Aorta (tissue), 5 donors: ENCODE measurements around the gene ANGPT4. TPM values are rescaled to one million over a fixed set of nuclear protein-coding genes. Genes with fewer than 3 reads are reported as not detected.

Experiments used
- ATAC-seq: fragments of 200-7000 bp; cut with Tn5 transposase; one replicate; pipeline ENCODE4 v1.9.1; 2022; ENCODE audit warnings: moderate library complexity; ENCODE audit not compliant: low FRiP score
- DNase-seq, 2 donors: peaks; one replicate each; pipeline ENCODE4 v3.0.0-alpha.2; 2020
- H3K27ac ChIP-seq, 2 donors: one replicate each; pipeline ENCODE4 v1.5.1; 2013; ENCODE audit warnings: low read length in 2 of 2, mild to moderate bottlenecking in 2 of 2, moderate library complexity in 2 of 2, control low read depth in 1 of 2, inconsistent platforms in 1 of 2, low read depth in 1 of 2
- H3K27me3 ChIP-seq, 2 donors: one replicate each; pipeline ENCODE4 v1.6.1; 2013; ENCODE audit warnings: control low read depth in 1 of 2, low read length in 1 of 2, mild to moderate bottlenecking in 1 of 2, moderate library complexity in 1 of 2; ENCODE audit not compliant: insufficient read depth in 2 of 2, control insufficient read depth in 1 of 2
- H3K36me3 ChIP-seq, 2 donors: one replicate each; pipeline ENCODE4 v1.6.1; 2013; ENCODE audit warnings: control low read depth in 1 of 2, low read length in 1 of 2, mild to moderate bottlenecking in 1 of 2; ENCODE audit not compliant: insufficient read depth in 2 of 2, control insufficient read depth in 1 of 2
- H3K4me1 ChIP-seq, 2 donors: one replicate each; pipeline ENCODE4 v1.6.1; 2013; ENCODE audit warnings: low read length in 2 of 2, control low read depth in 1 of 2, mild to moderate bottlenecking in 1 of 2, moderate library complexity in 1 of 2; ENCODE audit not compliant: insufficient read depth in 2 of 2, control insufficient read depth in 1 of 2
- H3K4me3 ChIP-seq, 2 donors: one replicate each; pipeline ENCODE4 v1.5.1; 2013; ENCODE audit warnings: low read length in 2 of 2, control low read depth in 1 of 2, mild to moderate bottlenecking in 1 of 2
- H3K9me3 ChIP-seq: one replicate; pipeline ENCODE4 v1.6.1; 2013; ENCODE audit warnings: mild to moderate bottlenecking, low read length; ENCODE audit not compliant: control insufficient read depth
- WGBS, 2 donors: extraction: QIAGEN DNeasy Blood & Tissue Kit; methylation state at CpG; one replicate each; pipeline ENCODE4 v1.1.7; 2013; 5-methylcytosine and 5-hydroxymethylcytosine counted together
- intact Hi-C, 2 donors: fragments of 100-400 bp; cut with DNase I; formaldehyde crosslinking; loops; one replicate each; pipeline versions ENCODE4 v1.14.2 to v1.15.0; 2022
- polyA plus RNA-seq, 2 donors: library from polyadenylated mRNA; stranded (reverse); fragments of 200-250 nt; gene quantifications; one replicate each; pipeline ENCODE4 v1.2.3, GENCODE V29; 2013
- total RNA-seq, 2 donors: library from RNA; stranded (reverse); fragmentation: NEBNext Ultra II Directional; extraction: Animal tissue kit (Norgen Biotek cat#: 25700); gene quantifications; one replicate each; pipeline ENCODE4 v1.2.1, GENCODE V29; 2021
- donor health status: healthy with polysubstance abuse.
- donor health status: Bipolar disorder and iron deficiency.
- donor health status: DM: no; HTN: no; CAD: no.
- donor health status: DM: no; HTN: no; CAD: no.
- donor health status: DM: yes; HTN: yes; CAD: no.

The ANGPT4 gene
- total and polyA plus RNA-seq, 4 donors: 0.19 to 0.72 (median 0.33) TPM; not detected in 1

DNA sequence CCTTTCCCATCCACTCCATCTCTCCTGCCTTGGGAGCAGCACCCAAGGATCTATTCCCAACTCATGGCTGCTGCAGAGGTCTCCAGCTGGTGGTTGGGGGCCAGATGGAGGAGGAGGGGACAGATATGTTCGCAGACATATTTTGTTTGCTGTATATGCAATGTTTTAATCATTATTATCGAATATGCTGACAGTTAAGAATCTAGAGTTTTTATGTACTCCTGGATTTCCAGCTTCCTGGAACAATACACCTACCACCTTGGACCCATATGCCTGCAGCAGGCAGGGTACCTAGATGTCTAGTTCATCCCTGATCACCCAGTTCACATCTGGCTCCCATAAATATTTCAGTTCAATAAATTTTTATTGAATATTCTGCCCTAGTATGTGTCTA lies 73.6 kb downstream of the ANGPT4 start:
- DNase-seq: no peak
- Histone ChIP-seq H3K27ac (no peak overlapping the region), H3K4me1 (no peaks in the 10 kb centered on the region), H3K9me3 (no peaks in the 10 kb centered on the region), H3K27me3 (no peaks in the 10 kb centered on the region), H3K4me3 (no peak overlapping the region), H3K36me3 (no peaks in the 10 kb centered on the region)
- 90 to 95% methylated on average over 2 of the region's 2 CpGs for WGBS, 2 donors
- intact Hi-C loops: no loop called here
- no peak for ATAC-seq

DNA sequence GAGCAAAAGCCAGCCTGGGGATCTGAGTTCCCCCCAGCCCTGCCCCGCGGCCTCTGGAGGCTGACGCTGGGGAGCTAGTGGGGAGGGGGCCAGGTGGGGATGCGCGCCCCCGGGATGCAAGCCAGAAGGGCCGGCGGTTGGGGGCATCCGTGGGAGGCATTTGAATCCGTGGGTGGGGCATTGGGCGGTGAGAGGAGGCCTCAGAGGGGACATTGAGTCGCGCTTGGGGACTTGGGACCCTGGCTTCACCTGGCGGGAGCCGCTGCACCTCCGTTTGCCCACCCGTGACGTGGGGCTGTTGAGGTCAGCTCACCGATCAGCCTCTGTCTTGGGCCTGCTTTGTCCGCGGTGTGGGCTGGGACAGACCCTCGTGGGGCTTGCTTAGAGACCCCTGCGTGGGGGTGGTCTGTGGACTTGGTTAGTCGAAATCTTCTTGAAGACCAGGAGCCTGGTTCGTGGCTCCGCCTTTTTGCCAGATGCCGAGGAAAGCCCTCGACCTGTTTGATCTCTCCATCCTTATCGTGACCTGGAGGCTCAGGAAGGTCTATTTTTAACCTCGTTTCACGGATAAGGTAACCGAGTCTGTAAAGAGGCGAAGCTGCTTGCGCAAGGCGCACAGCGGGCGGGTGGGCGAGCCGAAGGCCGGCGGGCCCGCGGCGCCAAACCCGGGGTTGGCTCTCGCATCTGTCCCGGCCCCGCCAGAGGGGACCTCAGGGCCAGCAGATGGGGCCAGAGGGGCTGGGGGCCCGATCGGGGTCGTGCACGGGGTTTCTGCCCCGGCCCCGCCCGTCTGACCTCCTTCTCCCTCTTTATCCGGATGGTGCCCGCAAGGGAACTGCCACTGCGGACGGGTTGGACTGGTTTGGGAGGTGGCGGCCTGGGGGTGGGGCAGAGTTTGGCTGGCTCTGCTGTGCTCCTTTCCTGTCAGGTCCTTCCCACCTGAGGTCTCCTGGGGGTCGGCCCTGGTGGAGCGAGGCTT lies 74.3 kb downstream of the ANGPT4 start:
- intact Hi-C loops: no loop called here

DNA sequence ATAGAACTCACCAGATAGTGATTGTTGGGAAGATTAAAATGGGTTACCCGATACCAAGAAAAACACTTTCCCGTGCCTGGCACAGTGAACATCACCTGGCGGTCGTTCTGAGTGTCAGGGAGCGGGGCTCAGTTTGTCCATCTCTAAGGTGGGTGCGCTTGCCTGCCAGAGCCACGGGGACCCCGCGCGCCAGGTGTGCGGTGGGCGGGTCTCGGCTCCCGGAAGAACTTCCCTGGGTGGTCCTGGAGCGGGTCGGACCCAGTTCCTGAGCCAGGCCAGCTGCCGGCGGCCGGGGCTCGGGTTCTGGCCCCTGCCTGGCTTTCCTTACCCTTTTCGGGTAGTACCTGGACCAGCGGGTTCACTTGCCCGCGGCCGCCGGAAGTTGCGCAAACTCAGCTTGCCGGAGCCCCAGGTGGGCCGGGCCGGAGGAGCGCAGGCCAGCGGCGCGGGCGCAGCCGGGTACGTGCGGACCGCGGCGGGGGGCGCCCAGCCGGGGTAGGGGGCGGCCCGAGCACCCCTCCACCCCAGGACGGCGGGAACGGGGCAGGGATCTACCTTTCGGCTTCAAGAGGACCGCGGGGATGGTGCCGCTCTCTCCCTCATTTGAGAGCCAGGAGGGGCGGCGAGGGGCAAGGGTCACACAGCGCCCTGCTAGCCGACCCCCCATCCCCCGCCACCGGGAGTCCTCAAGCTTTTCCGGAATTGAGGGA lies 75.1 kb downstream of the ANGPT4 start:
- Histone ChIP-seq H3K27me3 (no peaks in the 10 kb centered on the region), H3K36me3 (no peaks in the 10 kb centered on the region), H3K4me3 (peak overlapping the region in 1 of 2 donors; percentile 17), H3K9me3 (no peaks in the 10 kb centered on the region), H3K27ac (no peak overlapping the region), H3K4me1 (no peaks in the 10 kb centered on the region)
- intact Hi-C loops: no loop called here
- DNase-seq (no peak), ATAC-seq (no peak)
- WGBS, 2 donors: 14 to 16% methylated on average over 50 to 59 of the region's 59 CpGs

More for the DNA sequence above, 74.3 kb downstream of the ANGPT4 start:
- H3K4me1 ChIP-seq: no peaks in the 10 kb centered on the region
- no peak overlapping the region for H3K4me3 ChIP-seq
- no peaks in the 10 kb centered on the region for H3K27me3 ChIP-seq
- H3K36me3 ChIP-seq: no peaks in the 10 kb centered on the region
- DNase-seq: peak; percentile 21 to 45
- no peak for ATAC-seq
- H3K9me3 ChIP-seq: no peaks in the 10 kb centered on the region
- H3K27ac ChIP-seq: no peak overlapping the region
- WGBS, 2 donors: 29 to 37% methylated on average over 58 to 62 of the region's 62 CpGs

DNA sequence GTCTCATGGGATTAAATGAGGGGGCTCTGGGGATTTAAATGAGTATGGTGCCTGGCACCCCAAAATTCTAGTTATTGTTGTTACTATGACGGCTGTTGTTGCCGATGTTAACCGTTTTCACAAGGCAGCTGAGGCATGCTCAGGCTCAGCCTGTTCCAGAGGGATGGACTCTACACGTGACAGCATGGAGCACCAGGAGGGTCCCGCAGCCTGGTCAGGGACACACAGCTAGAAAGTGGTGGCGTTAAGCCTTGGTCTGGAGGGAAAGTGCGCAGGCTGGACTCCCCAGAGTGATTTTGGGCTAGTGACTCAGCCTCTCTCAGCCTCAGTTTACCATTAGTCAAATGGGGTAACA lies 75.7 kb downstream of the ANGPT4 start:
- ATAC-seq (no peak), DNase-seq (no peak)
- no peak overlapping the region for H3K4me3 ChIP-seq
- H3K9me3 ChIP-seq: no peaks in the 10 kb centered on the region
- H3K27me3 ChIP-seq: no peaks in the 10 kb centered on the region
- WGBS, 2 donors: 93 to 96% methylated on average over 7 of the region's 7 CpGs
- H3K27ac ChIP-seq: no peak overlapping the region
- intact Hi-C loops: no loop called here
- H3K4me1 ChIP-seq: no peaks in the 10 kb centered on the region
- H3K36me3 ChIP-seq: no peaks in the 10 kb centered on the region

DNA sequence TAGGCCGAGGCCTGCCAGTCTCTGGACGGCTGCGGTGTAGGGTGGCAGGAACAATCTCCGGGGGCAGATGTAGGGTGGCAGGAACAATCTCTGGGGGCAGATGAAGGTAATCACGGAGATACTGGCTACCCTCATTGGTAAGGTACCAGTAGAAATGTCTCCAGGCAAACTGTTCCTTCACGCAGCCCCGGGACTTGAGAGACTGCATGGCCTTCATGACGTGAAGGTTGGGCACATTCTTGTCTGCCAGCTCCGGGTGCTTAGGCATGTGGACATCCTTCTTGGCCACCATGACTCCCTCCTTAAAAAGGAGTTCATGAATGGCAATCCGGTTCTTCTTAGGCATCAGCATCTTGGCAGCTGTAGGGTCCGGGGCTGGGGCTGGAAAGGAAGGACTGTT lies 76.5 kb downstream of the ANGPT4 start:
- Histone ChIP-seq H3K9me3 (no peaks in the 10 kb centered on the region), H3K36me3 (no peaks in the 10 kb centered on the region), H3K4me1 (no peaks in the 10 kb centered on the region), H3K4me3 (no peak overlapping the region), H3K27ac (no peak overlapping the region), H3K27me3 (no peaks in the 10 kb centered on the region)
- intact Hi-C loops: loop anchor here in 1 of 2 donors (10.0 kb wide), 1 partner anchor 275 kb away; the partner anchor contains the start of gene PSMF1
- ATAC-seq (no peak), DNase-seq (no peak)
- WGBS, 2 donors: 90 to 96% methylated on average over 11 of the region's 11 CpGs

DNA sequence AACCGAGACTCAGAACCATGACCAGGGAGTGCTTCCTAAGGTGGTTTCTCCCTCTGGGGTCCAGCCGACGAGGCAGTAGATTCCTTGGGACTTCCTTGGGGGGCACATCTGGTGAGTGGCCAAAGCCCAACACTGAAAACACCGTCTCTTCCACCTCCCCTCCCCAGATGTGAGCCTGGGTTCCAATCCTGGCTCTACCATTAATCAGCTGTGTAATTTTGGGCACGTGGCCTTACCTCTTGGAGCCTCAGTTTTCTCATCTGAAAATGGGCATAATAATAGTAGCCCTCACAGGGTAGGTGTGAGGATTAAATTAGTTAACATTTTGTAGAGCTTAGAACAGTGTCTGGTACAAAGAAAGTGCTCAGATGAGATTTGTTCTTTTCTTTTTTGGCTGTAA lies 77.1 kb downstream of the ANGPT4 start:
- ATAC-seq: no peak
- no peak overlapping the region for H3K4me3 ChIP-seq
- H3K36me3 ChIP-seq: no peaks in the 10 kb centered on the region
- no peaks in the 10 kb centered on the region for H3K27me3 ChIP-seq
- 72 to 91% methylated on average over 5 of the region's 5 CpGs for WGBS, 2 donors
- DNase-seq: no peak
- H3K4me1 ChIP-seq: no peaks in the 10 kb centered on the region
- H3K27ac ChIP-seq: no peak overlapping the region
- no peaks in the 10 kb centered on the region for H3K9me3 ChIP-seq
- intact Hi-C loops: loop anchor here in 1 of 2 donors (10.0 kb wide), 1 partner anchor 276 kb away; the partner anchor contains the start of gene PSMF1

DNA sequence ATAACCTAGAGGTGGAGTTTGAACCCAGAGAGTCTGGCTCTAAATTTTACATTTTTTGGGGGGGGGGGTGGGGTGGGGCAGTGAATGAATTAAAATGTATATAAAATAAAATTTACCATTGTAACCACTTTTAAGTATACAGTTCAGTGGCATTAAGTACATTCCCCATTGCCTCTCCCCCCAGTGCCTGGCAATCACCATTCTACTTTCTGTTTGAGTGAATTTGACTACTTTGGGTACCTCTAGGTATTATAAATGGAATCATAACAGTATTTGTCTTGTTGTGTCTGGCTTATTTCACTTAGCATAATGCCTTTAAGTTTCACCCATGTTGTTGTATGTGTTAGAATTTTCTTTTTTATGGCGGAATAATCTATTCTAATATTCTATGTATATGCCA lies 79.9 kb downstream of the ANGPT4 start:
- no peak for DNase-seq
- Histone ChIP-seq H3K4me1 (no peaks in the 10 kb centered on the region), H3K9me3 (no peaks in the 10 kb centered on the region), H3K27me3 (no peaks in the 10 kb centered on the region), H3K27ac (no peak overlapping the region), H3K36me3 (no peaks in the 10 kb centered on the region), H3K4me3 (no peak overlapping the region)
- intact Hi-C loops: loop anchor here in 1 of 2 donors (10.0 kb wide), 1 partner anchor 279 kb away; the partner anchor contains the start of gene PSMF1
- 95 to 100% methylated on average over 1 of the region's 1 CpG for WGBS, 2 donors
- no peak for ATAC-seq

DNA sequence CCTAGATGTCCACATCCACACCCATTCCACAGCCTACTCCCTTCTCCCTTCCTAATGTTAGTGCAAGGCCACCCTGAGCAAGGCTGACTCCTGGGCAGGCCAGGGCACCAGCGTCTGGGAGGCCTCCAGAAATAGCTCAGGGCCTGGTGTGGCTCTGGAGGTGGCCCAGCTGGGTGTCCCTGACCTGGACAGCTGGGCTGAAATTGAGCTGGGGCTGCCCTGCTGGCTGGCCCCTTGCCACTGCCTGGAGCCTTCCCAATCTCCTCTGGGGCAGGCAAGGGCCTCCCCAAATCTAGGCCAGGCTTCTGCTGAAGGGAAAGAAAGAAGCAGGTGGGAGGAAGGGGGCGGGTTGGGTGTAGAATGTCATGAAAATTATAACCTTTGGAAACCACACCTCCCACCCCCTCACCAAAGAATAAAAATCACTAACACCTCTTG lies 80.5 kb downstream of the ANGPT4 start:
- intact Hi-C loops: loop anchor here in 1 of 2 donors (10.0 kb wide), 1 partner anchor 279 kb away; the partner anchor contains the start of gene PSMF1
- H3K36me3 ChIP-seq: no peaks in the 10 kb centered on the region
- no peaks in the 10 kb centered on the region for H3K9me3 ChIP-seq
- no peaks in the 10 kb centered on the region for H3K27me3 ChIP-seq
- no peak overlapping the region for H3K4me3 ChIP-seq
- 46 to 48% methylated on average over 2 of the region's 2 CpGs for WGBS, 2 donors
- ATAC-seq: no peak
- DNase-seq: no peak
- no peaks in the 10 kb centered on the region for H3K4me1 ChIP-seq
- no peak overlapping the region for H3K27ac ChIP-seq
